Endothelial cell of umbilical vein (primary cell): ENCODE measurements around the gene NUDT2. TPM values are rescaled to one million over a fixed set of nuclear protein-coding genes. Genes with fewer than 3 reads are reported as not detected.

ENCODE experiments used
- BruUV-seq: library from RNA; stranded (reverse); fragments of 400-500 nt; replicated peaks from 2 replicates; lab custom pipeline; 2021; lab: Mats Ljungman, UMichigan
- CTCF ChIA-PET: fragments of 300-600, 350-600 bp; sonication (Branson Sonifier 250); formaldehyde crosslinking; loops from one replicate; lab custom pipeline; 2021; ENCODE audit warnings: antibody characterized with exemption, inconsistent platforms; lab: Charles Lee
- POLR2A ChIA-PET: fragments of 300-600, 350-600 bp; sonication (Branson Sonifier 250); formaldehyde crosslinking; loops from one replicate; lab custom pipeline; 2021; ENCODE audit warnings: antibody characterized with exemption, inconsistent platforms; lab: Charles Lee
- DNase-seq: peaks from one replicate; pipeline ENCODE4 v3.0.0-alpha.2; 2011; ENCODE audit warnings: low read depth, low spot score
- FAIRE-seq: peaks from 2 replicates; lab custom pipeline; 2011; peaks lifted over from hg19 to GRCh38; lab: Jason Lieb, UNC
- H2AFZ ChIP-seq: 2 replicates; pipeline ENCODE4 v1.6.0; 2012; ENCODE audit warnings: low read depth, low read length, control low read depth, inconsistent platforms
- H3K27ac ChIP-seq: 2 replicates; pipeline ENCODE4 v1.5.1; 2011; ENCODE audit warnings: low read depth, mild to moderate bottlenecking, control low read depth, low read length, moderate library complexity; ENCODE audit not compliant: insufficient read depth
- H3K27me3 ChIP-seq, 2 experiments: 2 replicates each; pipeline versions ENCODE4 v1.6.0 to v1.6.1; 2011; ENCODE audit warnings: low read length in 2 of 2, mixed read lengths in 1 of 2; ENCODE audit not compliant: control insufficient read depth in 2 of 2, insufficient read depth in 2 of 2
- H3K36me3 ChIP-seq, 2 experiments: 2 replicates in 1 of 2; 3 replicates in 1 of 2; pipeline ENCODE4 v1.5.1; 2011; ENCODE audit warnings: low read length in 2 of 2, mild to moderate bottlenecking in 1 of 2, moderate library complexity in 1 of 2; ENCODE audit not compliant: control insufficient read depth in 2 of 2, insufficient read depth in 2 of 2; ENCODE audit errors: extremely low read depth in 1 of 2
- H3K4me1 ChIP-seq: 3 replicates; pipeline ENCODE4 v1.5.1; 2011; ENCODE audit warnings: mild to moderate bottlenecking, low read length; ENCODE audit not compliant: control insufficient read depth, insufficient read depth; ENCODE audit errors: extremely low read depth
- H3K4me2 ChIP-seq: 2 replicates; pipeline ENCODE4 v1.6.1; 2011; ENCODE audit warnings: low read length, control low read depth, mixed read lengths; ENCODE audit not compliant: insufficient read depth
- H3K4me3 ChIP-seq, 3 experiments: fragments of 200-600 bp in 1 of 3; sonication (generic), shearing (Covaris generic) in 1 of 3; replicated peaks in 1 of 3; 2 replicates each; pipeline ENCODE4 v1.5.1; 2011 to 2016; ENCODE audit warnings: control low read depth in 3 of 3, low read length in 3 of 3, mild to moderate bottlenecking in 2 of 3, inconsistent platforms in 1 of 3, low read depth in 1 of 3, moderate library complexity in 1 of 3; ENCODE audit not compliant: insufficient read depth in 1 of 3
- H3K79me2 ChIP-seq: 2 replicates; pipeline ENCODE4 v1.6.0; 2012; ENCODE audit warnings: low read length, inconsistent platforms; ENCODE audit not compliant: control insufficient read depth, insufficient read depth
- H3K9ac ChIP-seq: replicated peaks from 2 replicates; pipeline ENCODE3; 2011; ENCODE audit warnings: low read length, control low read depth; ENCODE audit not compliant: insufficient read depth; ENCODE audit errors: extremely low read depth
- H3K9me1 ChIP-seq: replicated peaks from 3 replicates; pipeline ENCODE4 v1.6.0; 2011; ENCODE audit warnings: mild to moderate bottlenecking, low read length; ENCODE audit not compliant: control insufficient read depth, insufficient read depth; ENCODE audit errors: extremely low read depth
- H3K9me3 ChIP-seq: replicated peaks from 2 replicates; pipeline ENCODE4 v1.5.1; 2012; ENCODE audit warnings: low read length, inconsistent platforms; ENCODE audit not compliant: control insufficient read depth, insufficient read depth
- H4K20me1 ChIP-seq: replicated peaks from 2 replicates; pipeline ENCODE3; 2011; ENCODE audit warnings: mild to moderate bottlenecking, low read length; ENCODE audit not compliant: control insufficient read depth, insufficient read depth; ENCODE audit errors: extremely low read depth
- CTCF ChIP-seq, 2 donors: IDR thresholded peaks; 1 replicate in 1 of 2; 2 replicates in 1 of 2; pipeline ENCODE4 v1.5.1; 2011; ENCODE audit warnings: low read length in 2 of 2, mild to moderate bottlenecking in 2 of 2, moderate library complexity in 2 of 2, control low read depth in 1 of 2, inconsistent platforms in 1 of 2, low read depth in 1 of 2; ENCODE audit not compliant: insufficient read depth in 1 of 2; ENCODE audit errors: extremely low read depth in 1 of 2
- EZH2 ChIP-seq: IDR thresholded peaks from 2 replicates; pipeline ENCODE4 v1.6.1; 2012; ENCODE audit warnings: borderline replicate concordance, low read depth, mild to moderate bottlenecking, moderate library complexity, low read length, inconsistent platforms; ENCODE audit not compliant: severe bottlenecking
- FOS ChIP-seq: IDR thresholded peaks from 2 replicates; pipeline ENCODE4 v1.6.1; 2011; ENCODE audit warnings: mild to moderate bottlenecking, low read length, moderate library complexity, borderline replicate concordance; ENCODE audit not compliant: insufficient read depth
- GATA2 ChIP-seq: IDR thresholded peaks from 2 replicates; pipeline ENCODE4 v1.7.0; 2011; ENCODE audit warnings: low read depth, mild to moderate bottlenecking, moderate library complexity, mixed read lengths, low read length; ENCODE audit not compliant: insufficient read length, insufficient read depth
- JUN ChIP-seq: IDR thresholded peaks from 2 replicates; pipeline ENCODE4 v1.6.1; 2011; ENCODE audit warnings: borderline replicate concordance, low read depth; ENCODE audit not compliant: insufficient read length, insufficient read depth
- MYC ChIP-seq: IDR thresholded peaks from one replicate; pipeline ENCODE4 v1.6.1; 2011; ENCODE audit warnings: mild to moderate bottlenecking, low read depth, low read length
- POLR2A ChIP-seq: IDR thresholded peaks from 2 replicates; pipeline ENCODE4 v1.6.1; 2012; ENCODE audit warnings: low read depth, mild to moderate bottlenecking, control low read depth, low read length
- POLR2AphosphoS5 ChIP-seq: IDR thresholded peaks from 2 replicates; pipeline ENCODE4 v1.6.1; 2012; ENCODE audit warnings: low read depth, mild to moderate bottlenecking, control low read depth, low read length, moderate library complexity; ENCODE audit not compliant: insufficient read depth
- dilution Hi-C: fragments of 300-500 bp; cut with MboI; formaldehyde crosslinking; loops from one replicate; pipeline ENCODE4 v1.15.0; 2019; ENCODE audit warnings: low sequenced_read_pairs; ENCODE audit not compliant: extremely low pct_ligation_motif_present
- intact Hi-C: fragments of 100-400 bp; cut with micrococcal nuclease; formaldehyde crosslinking; loops from one replicate; pipeline ENCODE4 v1.10.0; 2022
- polyA plus RNA-seq, 4 experiments: library from polyadenylated mRNA; depleted of rRNA in 3 of 4; stranded (reverse) in 3 of 4; unstranded in 1 of 4; fragments of >200 nt; gene quantifications; 2 replicates each; pipeline versions ENCODE4 v1.2.1 to v1.2.3, GENCODE V29; 2011 to 2012; ENCODE audit warnings: missing spikeins in 1 of 4
- total RNA-seq: library from RNA; stranded (reverse); gene quantifications from 2 replicates; pipeline ENCODE4 v1.2.3, GENCODE V29; 2021
- TF ChIP-seq, protein P1 (sequence below): IDR thresholded peaks from 2 replicates; pipeline ENCODE4 v1.6.1; 2011; ENCODE audit not compliant: insufficient read depth, insufficient read length

Gene NUDT2
- total and polyA plus RNA-seq, 2 donors (not counting 3 experiments of a cell fraction or from before 2014, with no cell fraction given) = 25.1 to 45.2 TPM

DNA sequence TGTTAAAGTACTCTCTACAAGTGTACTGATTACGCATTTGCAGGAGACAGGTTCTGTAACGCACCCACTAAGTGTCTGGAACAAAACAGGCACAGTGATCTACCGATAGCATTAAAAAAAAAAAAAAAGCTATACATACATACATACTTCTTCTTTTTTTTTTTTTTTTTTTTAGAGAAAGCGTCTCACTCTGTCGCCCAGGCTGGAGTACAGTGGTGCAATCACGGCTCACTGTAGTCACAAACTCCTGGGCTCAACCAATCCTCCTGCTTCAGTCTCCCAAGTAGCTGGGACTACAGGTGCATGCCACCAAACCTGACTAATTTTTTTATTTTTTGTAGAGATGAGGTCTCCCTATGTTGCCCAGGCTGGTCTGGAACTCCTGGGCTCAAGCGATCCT lies 7.9 kb upstream of the NUDT2 start:
- no peaks in the 10 kb centered on the region for H3K9me1 ChIP-seq
- no peak overlapping the region for H3K4me3 ChIP-seq
- POLR2A ChIA-PET = no interaction called here
- TF ChIP-seq JUN (no peak), CTCF (IDR thresholded peaks at IDR 0.05; ENCODE audit: extremely low read depth in 1 of 2, insufficient read depth in 1 of 2, low read depth in 1 of 2, low read length in 2 of 2) (no peak), GATA2 (no peak), MYC (no peak), POLR2AphosphoS5 (no peak), EZH2 (no peak), FOS (no peak), POLR2A (no peak)
- TF ChIP-seq, protein P1, sequence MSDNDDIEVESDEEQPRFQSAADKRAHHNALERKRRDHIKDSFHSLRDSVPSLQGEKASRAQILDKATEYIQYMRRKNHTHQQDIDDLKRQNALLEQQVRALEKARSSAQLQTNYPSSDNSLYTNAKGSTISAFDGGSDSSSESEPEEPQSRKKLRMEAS = no peak
- intact Hi-C loops = no loop called here
- H3K36me3 ChIP-seq = no peaks in the 10 kb centered on the region
- no peak overlapping the region for H3K4me2 ChIP-seq
- FAIRE-seq (no peak), DNase-seq (no peak)
- no TSS peak for BruUV-seq
- H3K27ac ChIP-seq = no peak overlapping the region
- H2AFZ ChIP-seq = no peak overlapping the region
- CTCF ChIA-PET = no interaction called here
- no peaks in the 10 kb centered on the region for H3K4me1 ChIP-seq
- no peak overlapping the region for H3K9ac ChIP-seq
- no peaks in the 10 kb centered on the region for H3K27me3 ChIP-seq
- H3K9me3 ChIP-seq = no peaks in the 10 kb centered on the region
- peaks cover 4% of the 10 kb centered on the region for H3K79me2 ChIP-seq
- no peaks in the 10 kb centered on the region for H4K20me1 ChIP-seq
- dilution Hi-C loops = no loop called here
